IMR-90 (cell line): ENCODE data around the gene MRPL54. TPM values are rescaled to one million over a fixed set of nuclear protein-coding genes. Genes with fewer than 3 reads are reported as not detected.

Experiments
- ATAC-seq: fragments of 200-7000 bp; cut with Tn5 transposase; 2 replicates; pipeline ENCODE4 v1.9.1; 2020; ENCODE audit warnings: low read depth, mild to moderate bottlenecking, moderate library complexity
- BruUV-seq: library from RNA; stranded (reverse); fragments of 400-500 nt; replicated peaks from 2 replicates; lab custom pipeline; 2021; lab: Mats Ljungman, UMichigan
- CTCF ChIA-PET: fragments of 300-600 bp; formaldehyde crosslinking; extraction: SDS; loops from one replicate; lab custom pipeline; 2021; ENCODE audit warnings: antibody characterized with exemption; lab: Yijun Ruan, JAX
- POLR2A ChIA-PET: fragments of 300-600 bp; sonication (Branson Sonifier 250); formaldehyde crosslinking; loops from one replicate; lab custom pipeline; 2022; ENCODE audit warnings: antibody characterized with exemption; ENCODE audit not compliant: unreplicated experiment; lab: Charles Lee
- DNase-seq: peaks from one replicate; pipeline ENCODE4 v3.0.0; 2013
- H2AFZ ChIP-seq: replicated peaks from 2 replicates; pipeline ENCODE3; 2013; ENCODE audit warnings: low read length, mild to moderate bottlenecking; ENCODE audit not compliant: poor library complexity
- H2AK5ac ChIP-seq: 2 replicates; pipeline ENCODE4 v1.6.1; 2013; ENCODE audit warnings: low read depth, low read length, inconsistent platforms
- H2AK9ac ChIP-seq: replicated peaks from 2 replicates; pipeline ENCODE3; 2013; ENCODE audit warnings: mild to moderate bottlenecking, low read depth, low read length, moderate library complexity; ENCODE audit not compliant: poor library complexity
- H2BK120ac ChIP-seq: 2 replicates; pipeline ENCODE4 v1.6.1; 2013; ENCODE audit warnings: low read depth, low read length, inconsistent platforms
- H2BK15ac ChIP-seq: 3 replicates; pipeline ENCODE4 v1.6.1; 2013; ENCODE audit warnings: low read depth, low read length, inconsistent platforms
- H2BK20ac ChIP-seq: 2 replicates; pipeline ENCODE4 v1.6.1; 2013; ENCODE audit warnings: low read depth, mild to moderate bottlenecking, inconsistent platforms, low read length, moderate library complexity
- H2BK5ac ChIP-seq: 2 replicates; pipeline ENCODE4 v1.6.1; 2013; ENCODE audit warnings: mild to moderate bottlenecking, low read depth, low read length, inconsistent platforms; ENCODE audit not compliant: poor library complexity, severe bottlenecking
- H3K14ac ChIP-seq: replicated peaks from 2 replicates; pipeline ENCODE4 v1.6.1; 2013; ENCODE audit warnings: low read depth, low read length, inconsistent platforms
- H3K18ac ChIP-seq: 2 replicates; pipeline ENCODE4 v1.6.1; 2013; ENCODE audit warnings: low read depth, low read length, control low read depth
- H3K23ac ChIP-seq: 2 replicates; pipeline ENCODE4 v1.6.1; 2013; ENCODE audit warnings: low read depth, low read length, inconsistent platforms
- H3K27ac ChIP-seq: 2 replicates; pipeline ENCODE4 v1.5.1; 2013; ENCODE audit warnings: mild to moderate bottlenecking, control low read depth, low read length; ENCODE audit not compliant: insufficient read depth
- H3K27me3 ChIP-seq: 2 replicates; pipeline ENCODE4 v1.6.1; 2013; ENCODE audit warnings: low read length; ENCODE audit not compliant: control insufficient read depth, insufficient read depth
- H3K36me3 ChIP-seq: 2 replicates; pipeline ENCODE4 v1.6.1; 2013; ENCODE audit warnings: low read length, mixed read lengths; ENCODE audit not compliant: control insufficient read depth, insufficient read depth
- H3K4ac ChIP-seq: 2 replicates; pipeline ENCODE4 v1.6.1; 2013; ENCODE audit warnings: low read depth, low read length, inconsistent platforms
- H3K4me1 ChIP-seq: 2 replicates; pipeline ENCODE4 v1.6.1; 2013; ENCODE audit warnings: low read length, mixed read lengths; ENCODE audit not compliant: control insufficient read depth, insufficient read depth
- H3K4me2 ChIP-seq: 2 replicates; pipeline ENCODE4 v1.6.1; 2013; ENCODE audit warnings: low read depth, mild to moderate bottlenecking, control low read depth, low read length, moderate library complexity
- H3K4me3 ChIP-seq: 2 replicates; pipeline ENCODE4 v1.5.1; 2013; ENCODE audit warnings: low read depth, mild to moderate bottlenecking, control low read depth, low read length, moderate library complexity; ENCODE audit not compliant: insufficient read depth
- H3K56ac ChIP-seq: 2 replicates; pipeline ENCODE4 v1.6.1; 2013; ENCODE audit warnings: low read length, inconsistent platforms; ENCODE audit not compliant: insufficient read depth; ENCODE audit errors: extremely low read depth
- H3K79me1 ChIP-seq, 2 experiments: 2 replicates each; pipeline ENCODE4 v1.6.1; 2013; ENCODE audit warnings: low read length in 2 of 2, inconsistent platforms in 1 of 2, low read depth in 1 of 2
- H3K9ac ChIP-seq: 2 replicates; pipeline ENCODE4 v1.6.1; 2013; ENCODE audit warnings: low read depth, low read length, control low read depth
- H3K9me1 ChIP-seq: 2 replicates; pipeline ENCODE4 v1.6.1; 2013; ENCODE audit warnings: low read length, inconsistent platforms; ENCODE audit not compliant: insufficient read depth
- H3K9me3 ChIP-seq: 2 replicates; pipeline ENCODE4 v1.6.1; 2013; ENCODE audit warnings: low read length; ENCODE audit not compliant: control insufficient read depth, insufficient read depth
- H4K20me1 ChIP-seq: 2 replicates; pipeline ENCODE4 v1.6.1; 2013; ENCODE audit warnings: low read length, inconsistent platforms; ENCODE audit not compliant: insufficient read depth
- H4K5ac ChIP-seq: 2 replicates; pipeline ENCODE4 v1.6.1; 2013; ENCODE audit warnings: mild to moderate bottlenecking, low read depth, low read length, control low read depth
- H4K8ac ChIP-seq, 2 experiments: 2 replicates each; pipeline ENCODE4 v1.6.1; 2013; ENCODE audit warnings: low read depth in 2 of 2, low read length in 2 of 2, control low read depth in 1 of 2, inconsistent platforms in 1 of 2
- H4K91ac ChIP-seq: 2 replicates; pipeline ENCODE4 v1.6.1; 2013; ENCODE audit warnings: low read depth, low read length, inconsistent platforms; ENCODE audit not compliant: insufficient read depth
- CEBPB ChIP-seq: IDR thresholded peaks from 2 replicates; pipeline ENCODE4 v1.6.1; 2012; ENCODE audit warnings: low read depth, low read length, improper control_type of control experiment
- FOS ChIP-seq: fragments of 150-350 bp; IDR thresholded peaks from 2 replicates; pipeline ENCODE4 v1.6.1; 2016; ENCODE audit warnings: low read depth, low read length
- MAFK ChIP-seq: IDR thresholded peaks from 2 replicates; pipeline ENCODE4 v1.6.1; 2012; ENCODE audit warnings: low read depth, low read length, improper control_type of control experiment
- MXI1 ChIP-seq: IDR thresholded peaks from 2 replicates; pipeline ENCODE4 v1.6.1; 2012; ENCODE audit warnings: low read depth, mild to moderate bottlenecking, low read length, moderate library complexity, borderline replicate concordance
- NFE2L2 ChIP-seq: fragments of 150-350 bp; IDR thresholded peaks from 2 replicates; pipeline ENCODE4 v1.6.1; 2016; ENCODE audit warnings: low read depth, mild to moderate bottlenecking, low read length
- POLR2A ChIP-seq: IDR thresholded peaks from 2 replicates; pipeline ENCODE4 v1.6.1; 2012; ENCODE audit warnings: mild to moderate bottlenecking, low read depth, low read length
- RCOR1 ChIP-seq: IDR thresholded peaks from 2 replicates; pipeline ENCODE4 v1.6.1; 2012; ENCODE audit warnings: mild to moderate bottlenecking, low read length, improper control_type of control experiment; ENCODE audit not compliant: insufficient replicate concordance
- USF2 ChIP-seq: fragments of 150-350 bp; IDR thresholded peaks from 2 replicates; pipeline ENCODE4 v1.6.1; 2017; ENCODE audit warnings: mild to moderate bottlenecking, antibody characterized with exemption, low read length, low read depth
- WGBS, 2 experiments: methylation state at CpG; one replicate each; pipeline versions ENCODE4 v1.1.5 to v1.1.7; 2013; ENCODE audit warnings: missing lambda C conversion rate in 2 of 2; ENCODE audit not compliant: insufficient read length in 1 of 2; ENCODE audit errors: extremely low coverage in 2 of 2; 5-methylcytosine and 5-hydroxymethylcytosine counted together
- dilution Hi-C: fragments of 300-500 bp; cut with HindIII; formaldehyde crosslinking; loops from one replicate; pipeline ENCODE4 v1.14.3; 2018; ENCODE audit warnings: low sequenced_read_pairs; ENCODE audit not compliant: unreplicated experiment
- in situ Hi-C: fragments of 300-500 bp; cut with MboI; formaldehyde crosslinking; loops from 3 replicates; pipeline ENCODE4 v1.14.3; 2019; ENCODE audit warnings: low sequenced_read_pairs, inconsistent platforms, mixed read lengths
- intact Hi-C: fragments of 100-400 bp; cut with micrococcal nuclease; formaldehyde crosslinking; loops from 2 replicates; pipeline ENCODE4 v1.10.0; 2022
- polyA plus RNA-seq, 3 experiments: library from polyadenylated mRNA; depleted of rRNA; stranded (reverse); fragments of >200 nt; gene quantifications; 2 replicates each; pipeline ENCODE4 v1.2.3, GENCODE V29; 2012; ENCODE audit warnings: low replicate concordance in 1 of 3
- total RNA-seq: library from RNA; depleted of rRNA; stranded (reverse); fragments of >200 nt; gene quantifications from 2 replicates; pipeline ENCODE4 v1.2.3, GENCODE V29; 2012

Gene MRPL54
- total and polyA plus RNA-seq, 2 of the 4 experiments (the other 2 are of a cell fraction): 55.9 to 75.7 TPM

GRCh38 chr19:3740431-3740830, 22.1 kb upstream of the MRPL54 start:
- POLR2A ChIA-PET: no interaction called here
- no peak overlapping the region for H3K14ac ChIP-seq

More at GRCh38 chr19:3740431-3740830, 22.1 kb upstream of the MRPL54 start:
- Histone ChIP-seq H3K4me2 (no peak overlapping the region), H3K9ac (no peak overlapping the region), H4K20me1 (no peaks in the 10 kb centered on the region), H2BK20ac (no peak overlapping the region), H3K4me3 (no peak overlapping the region), H2BK15ac (no peak overlapping the region), H2AFZ (no peak overlapping the region), H2AK5ac (no peak overlapping the region), H4K5ac (no peak overlapping the region), H3K36me3 (no peaks in the 10 kb centered on the region), H3K9me3 (peaks cover 2% of the 10 kb centered on the region; the same call in 1 of the 2 replicates), H3K4me1 (no peaks in the 10 kb centered on the region), H3K4ac (no peak overlapping the region), H3K18ac (no peak overlapping the region), H2AK9ac (no peak overlapping the region), H3K27me3 (peaks cover 7% of the 10 kb centered on the region), H3K23ac (no peak overlapping the region), H3K27ac (no peak overlapping the region), H4K91ac (no peak overlapping the region), H2BK5ac (no peak overlapping the region), H3K9me1 (peaks cover 8% of the 10 kb centered on the region; the same call in 1 of the 2 replicates), H2BK120ac (no peak overlapping the region), H3K79me1 (no peaks in the 10 kb centered on the region), H4K8ac (no peak overlapping the region), H3K56ac (no peak overlapping the region)
- WGBS, 2 experiments: 87% methylated on average over 16 of the region's 24 CpGs; no CpG with 5 or more reads in 1 of the 2 experiments
- DNase-seq (no peak), ATAC-seq (no peak)
- intact Hi-C loops (no loop called here), in situ Hi-C loops (no loop called here), dilution Hi-C loops (no loop called here)
- no peak for TF ChIP-seq CEBPB
- no peak for TF ChIP-seq NFE2L2
- no peak for TF ChIP-seq POLR2A
- no peak for TF ChIP-seq MXI1
- TF ChIP-seq FOS: no peak
- no peak for TF ChIP-seq MAFK
- no peak for TF ChIP-seq RCOR1
- no peak for TF ChIP-seq USF2
- BruUV-seq: no TSS peak
- CTCF ChIA-PET: no interaction called here
